Parathyroid adenoma (tissue), 2 donors: ENCODE measurements around the gene TMEM86B.

Experiments
- H2AFZ ChIP-seq: fragments of 300-600 bp; sonication (generic); one replicate; pipeline ENCODE4 v1.7.0; 2017; ENCODE audit warnings: antibody characterized with exemption, mild to moderate bottlenecking
- H3K27ac ChIP-seq: fragments of 300-600 bp; sonication (generic); one replicate; pipeline ENCODE4 v1.7.0; 2017
- H3K27me3 ChIP-seq: fragments of 300-600 bp; sonication (generic); one replicate; pipeline ENCODE4 v1.7.0; 2017; ENCODE audit warnings: low read length; ENCODE audit not compliant: control insufficient read depth, insufficient read depth
- H3K36me3 ChIP-seq: fragments of 300-600 bp; sonication (generic); one replicate; pipeline ENCODE4 v1.7.0; 2017; ENCODE audit warnings: low read length; ENCODE audit not compliant: control insufficient read depth, insufficient read depth
- H3K4me1 ChIP-seq: fragments of 300-600 bp; sonication (generic); one replicate; pipeline ENCODE4 v1.7.0; 2017; ENCODE audit warnings: control low read depth
- H3K4me2 ChIP-seq: fragments of 300-600 bp; sonication (generic); one replicate; pipeline ENCODE4 v1.7.0; 2017; ENCODE audit warnings: low read length
- H3K4me3 ChIP-seq: fragments of 300-600 bp; sonication (generic); one replicate; pipeline ENCODE4 v1.7.0; 2017; ENCODE audit warnings: low read depth, low read length
- H3K79me2 ChIP-seq: fragments of 300-600 bp; sonication (generic); one replicate; pipeline ENCODE4 v1.7.0; 2017; ENCODE audit warnings: control low read depth
- H3K9ac ChIP-seq: fragments of 300-600 bp; sonication (generic); one replicate; pipeline ENCODE4 v1.7.0; 2017; ENCODE audit warnings: mild to moderate bottlenecking
- H3K9me3 ChIP-seq: fragments of 300-600 bp; sonication (generic); one replicate; pipeline ENCODE4 v1.7.0; 2017; ENCODE audit warnings: low read length; ENCODE audit not compliant: control insufficient read depth
- TF ChIP-seq, protein P1 (sequence below): fragments of 300-600 bp; sonication (generic); IDR thresholded peaks from one replicate; pipeline ENCODE4 v1.7.0; 2017; ENCODE audit warnings: antibody characterized with exemption, mild to moderate bottlenecking
- donor health status: primary hyperparathyroidism.

TMEM86B gene

DNA sequence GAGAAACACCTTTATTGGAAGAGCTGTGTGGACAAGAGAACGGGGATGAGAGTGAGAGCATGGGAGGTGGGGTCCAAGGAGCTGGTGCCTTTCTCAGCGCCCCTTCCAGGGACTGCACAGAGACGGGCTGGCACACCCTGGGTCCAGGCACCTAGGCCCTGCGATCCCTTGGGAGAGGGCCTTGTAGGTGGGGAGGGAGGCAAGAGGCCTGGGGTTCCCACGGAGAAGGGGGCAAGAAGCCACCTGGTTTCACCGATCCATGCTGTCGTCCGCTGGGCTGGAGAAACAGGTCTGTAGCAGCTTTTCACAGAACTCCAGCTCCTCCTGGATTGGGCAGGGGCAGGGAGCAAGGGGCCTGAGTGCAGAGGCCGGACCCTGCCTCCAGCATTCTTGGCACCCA, 33.8 kb upstream of the TMEM86B start:
- no peak overlapping the region for H3K27ac ChIP-seq
- H3K9me3 ChIP-seq: no peaks in the 10 kb centered on the region
- H3K4me3 ChIP-seq: no peak overlapping the region
- peaks cover 19% of the 10 kb centered on the region for H3K79me2 ChIP-seq
- H3K4me1 ChIP-seq: peaks cover 6% of the 10 kb centered on the region
- no peak overlapping the region for H3K9ac ChIP-seq
- TF ChIP-seq, protein P1, sequence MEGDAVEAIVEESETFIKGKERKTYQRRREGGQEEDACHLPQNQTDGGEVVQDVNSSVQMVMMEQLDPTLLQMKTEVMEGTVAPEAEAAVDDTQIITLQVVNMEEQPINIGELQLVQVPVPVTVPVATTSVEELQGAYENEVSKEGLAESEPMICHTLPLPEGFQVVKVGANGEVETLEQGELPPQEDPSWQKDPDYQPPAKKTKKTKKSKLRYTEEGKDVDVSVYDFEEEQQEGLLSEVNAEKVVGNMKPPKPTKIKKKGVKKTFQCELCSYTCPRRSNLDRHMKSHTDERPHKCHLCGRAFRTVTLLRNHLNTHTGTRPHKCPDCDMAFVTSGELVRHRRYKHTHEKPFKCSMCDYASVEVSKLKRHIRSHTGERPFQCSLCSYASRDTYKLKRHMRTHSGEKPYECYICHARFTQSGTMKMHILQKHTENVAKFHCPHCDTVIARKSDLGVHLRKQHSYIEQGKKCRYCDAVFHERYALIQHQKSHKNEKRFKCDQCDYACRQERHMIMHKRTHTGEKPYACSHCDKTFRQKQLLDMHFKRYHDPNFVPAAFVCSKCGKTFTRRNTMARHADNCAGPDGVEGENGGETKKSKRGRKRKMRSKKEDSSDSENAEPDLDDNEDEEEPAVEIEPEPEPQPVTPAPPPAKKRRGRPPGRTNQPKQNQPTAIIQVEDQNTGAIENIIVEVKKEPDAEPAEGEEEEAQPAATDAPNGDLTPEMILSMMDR: no peak
- no peak overlapping the region for H3K4me2 ChIP-seq
- no peaks in the 10 kb centered on the region for H3K36me3 ChIP-seq
- no peaks in the 10 kb centered on the region for H3K27me3 ChIP-seq
- no peak overlapping the region for H2AFZ ChIP-seq

GRCh38 chr19:55261671-55262126, 33.1 kb upstream of the TMEM86B start:
- Histone ChIP-seq H3K27me3 (no peaks in the 10 kb centered on the region), H3K9ac (no peak overlapping the region), H3K36me3 (no peaks in the 10 kb centered on the region), H2AFZ (no peak overlapping the region), H3K4me1 (peaks cover 12% of the 10 kb centered on the region), H3K4me2 (no peak overlapping the region), H3K4me3 (no peak overlapping the region), H3K9me3 (no peaks in the 10 kb centered on the region), H3K27ac (no peak overlapping the region), H3K79me2 (peaks cover 23% of the 10 kb centered on the region)
- TF ChIP-seq, protein P1: no peak

GRCh38 chr19:55259540-55260210, 31.1 kb upstream of the TMEM86B start:
- peaks cover 15% of the 10 kb centered on the region for H3K4me1 ChIP-seq

DNA sequence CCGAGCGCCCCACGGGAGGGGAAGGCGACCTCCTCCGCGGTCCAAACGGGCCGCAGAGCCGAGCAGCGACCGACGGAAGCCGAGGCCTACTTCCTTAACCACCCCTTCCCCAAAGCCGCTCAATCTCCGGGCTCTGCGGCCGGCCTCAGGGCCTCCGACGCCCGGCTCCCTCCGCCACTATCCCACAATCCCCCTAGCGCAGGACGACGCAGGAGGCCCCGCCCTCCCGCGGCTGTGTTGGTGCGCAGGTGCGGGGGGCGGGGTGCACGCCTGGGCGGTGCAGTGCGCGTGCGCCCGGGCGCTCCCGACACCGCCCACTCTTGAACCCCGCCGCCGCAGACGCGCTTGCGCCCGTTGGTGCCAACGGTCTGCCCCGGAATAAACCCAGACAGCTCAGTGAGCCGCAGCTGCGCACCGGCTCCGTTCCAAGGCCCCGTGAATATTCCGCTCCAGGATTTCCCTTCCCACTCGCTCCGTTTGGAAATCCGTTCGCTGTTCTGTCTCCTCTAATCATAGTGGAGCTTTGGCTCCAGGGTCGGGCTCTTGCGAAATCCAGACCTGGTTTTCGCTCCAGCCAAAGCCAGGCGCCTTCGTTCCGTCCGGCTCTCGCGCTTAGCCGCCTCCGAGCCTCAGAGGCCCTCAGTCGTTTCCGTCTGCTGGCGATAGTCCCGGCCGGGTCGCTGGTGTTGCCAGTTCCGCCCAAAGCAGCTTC, 30.4 kb upstream of the TMEM86B start, which contains the start of gene PPP6R1:
TSS of gene PPP6R1 (minus strand) at position 190 of the 712 bp plus-strand sequence. CDS start 11,914 bp downstream, outside the sequence.
- peak within 1 kb of the TSS; percentile 81 for H3K27ac ChIP-seq
- H3K9me3 ChIP-seq: no peaks in the 10 kb centered on the region
- H3K9ac ChIP-seq: peak within 1 kb of the TSS; percentile 96
- peak within 1 kb of the TSS; percentile 85 for H2AFZ ChIP-seq
- H3K4me2 ChIP-seq: peak within 1 kb of the TSS; percentile 95
- H3K4me3 ChIP-seq: peak within 1 kb of the TSS; percentile 82
- H3K79me2 ChIP-seq: peaks cover 44% of the 10 kb centered on the region
- H3K27me3 ChIP-seq: no peaks in the 10 kb centered on the region
- H3K4me1 ChIP-seq: peaks cover 15% of the 10 kb centered on the region
- no peaks in the 10 kb centered on the region for H3K36me3 ChIP-seq
- TF ChIP-seq, protein P1: no peak

More at GRCh38 chr19:55259540-55260210, 31.1 kb upstream of the TMEM86B start:
- TF ChIP-seq, protein P1: no peak
- Histone ChIP-seq H3K79me2 (peaks cover 37% of the 10 kb centered on the region), H3K9ac (peak overlapping the region; percentile 0), H3K27ac (peak overlapping the region; percentile 81), H3K4me3 (peak overlapping the region; percentile 82), H3K4me2 (peak overlapping the region; percentile 93), H2AFZ (peak overlapping the region; percentile 77), H3K27me3 (no peaks in the 10 kb centered on the region), H3K36me3 (no peaks in the 10 kb centered on the region), H3K9me3 (no peaks in the 10 kb centered on the region)
